HUES6 (cell line): ENCODE results near the gene SGF29.

Source experiments
- H3K27ac ChIP-seq: 2 replicates; pipeline ENCODE4 v1.7.0; 2013; ENCODE audit warnings: low read depth, mild to moderate bottlenecking, low read length, inconsistent platforms
- H3K27me3 ChIP-seq: 2 replicates; pipeline ENCODE4 v1.6.1; 2013; ENCODE audit warnings: low read length; ENCODE audit not compliant: control insufficient read depth, insufficient read depth
- H3K36me3 ChIP-seq: 2 replicates; pipeline ENCODE4 v1.6.1; 2013; ENCODE audit warnings: low read length; ENCODE audit not compliant: control insufficient read depth, insufficient read depth
- H3K4me1 ChIP-seq: 2 replicates; pipeline ENCODE4 v1.6.1; 2013; ENCODE audit warnings: low read length; ENCODE audit not compliant: control insufficient read depth, insufficient read depth
- H3K4me3 ChIP-seq: 2 replicates; pipeline ENCODE4 v1.5.1; 2013; ENCODE audit warnings: low read depth, low read length
- H3K9ac ChIP-seq: one replicate; pipeline ENCODE4 v1.6.1; 2013; ENCODE audit warnings: mild to moderate bottlenecking, low read length
- H3K9me3 ChIP-seq: 2 replicates; pipeline ENCODE4 v1.6.1; 2013; ENCODE audit warnings: low read depth, low read length; ENCODE audit not compliant: control insufficient read depth, insufficient read depth

SGF29 gene

DNA sequence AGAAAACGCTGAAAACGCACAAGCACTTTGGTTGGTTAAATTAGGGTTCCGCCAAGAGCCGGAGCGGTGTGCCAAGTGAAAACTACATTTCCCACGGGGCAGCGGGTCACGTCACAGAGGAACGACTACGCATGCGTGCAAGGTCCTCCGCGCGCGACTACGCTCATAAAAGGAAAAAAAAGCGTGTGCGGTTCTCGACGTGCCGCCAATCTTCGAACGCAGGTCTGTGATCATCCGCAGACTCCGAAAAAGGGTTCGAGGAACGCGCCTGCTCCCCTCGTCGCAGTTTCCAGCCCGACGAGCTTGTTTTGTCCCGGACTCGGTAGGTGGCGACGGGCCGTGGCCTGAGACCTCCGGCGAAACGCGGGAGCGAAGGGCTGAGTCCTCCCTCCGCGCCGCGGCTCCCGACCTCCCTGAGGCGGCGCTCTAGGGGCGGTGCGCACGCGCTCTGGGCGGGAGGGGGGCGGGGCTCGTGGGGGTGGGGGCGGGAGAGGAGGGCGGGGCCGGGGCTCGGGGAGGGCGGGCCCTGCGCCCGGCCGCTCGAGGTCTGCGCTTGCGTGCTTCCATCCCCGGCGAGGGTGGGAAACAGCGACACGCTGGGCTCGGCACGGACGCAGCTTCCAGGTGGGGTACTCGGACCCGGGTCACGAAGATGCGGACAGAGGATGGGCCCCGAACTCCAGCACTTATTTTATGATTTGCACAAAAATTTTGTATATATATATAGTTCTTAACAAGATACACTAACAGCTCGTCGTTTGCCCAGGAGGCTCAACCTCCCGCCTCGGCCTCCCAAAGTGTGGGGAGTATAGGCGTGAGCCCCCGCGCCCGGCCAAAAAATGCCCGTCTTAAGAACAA lies at the start of gene SGF29:
TSS of gene SGF29 (plus strand) at position 145 of the 858 bp plus-strand sequence. CDS start 27,150 bp downstream, outside the sequence.
- Histone ChIP-seq H3K9me3 (no peaks in the 10 kb centered on the region), H3K9ac (peak within 1 kb of the TSS; percentile 100), H3K27me3 (no peaks in the 10 kb centered on the region), H3K27ac (peak within 1 kb of the TSS; percentile 88), H3K36me3 (0 out of 2 replicates have a peak, but pooled peaks cover 3% of the 10 kb centered on the region), H3K4me1 (peaks cover 4% of the 10 kb centered on the region; the same call in 1 of the 2 replicates), H3K4me3 (peak within 1 kb of the TSS; percentile 85)

DNA sequence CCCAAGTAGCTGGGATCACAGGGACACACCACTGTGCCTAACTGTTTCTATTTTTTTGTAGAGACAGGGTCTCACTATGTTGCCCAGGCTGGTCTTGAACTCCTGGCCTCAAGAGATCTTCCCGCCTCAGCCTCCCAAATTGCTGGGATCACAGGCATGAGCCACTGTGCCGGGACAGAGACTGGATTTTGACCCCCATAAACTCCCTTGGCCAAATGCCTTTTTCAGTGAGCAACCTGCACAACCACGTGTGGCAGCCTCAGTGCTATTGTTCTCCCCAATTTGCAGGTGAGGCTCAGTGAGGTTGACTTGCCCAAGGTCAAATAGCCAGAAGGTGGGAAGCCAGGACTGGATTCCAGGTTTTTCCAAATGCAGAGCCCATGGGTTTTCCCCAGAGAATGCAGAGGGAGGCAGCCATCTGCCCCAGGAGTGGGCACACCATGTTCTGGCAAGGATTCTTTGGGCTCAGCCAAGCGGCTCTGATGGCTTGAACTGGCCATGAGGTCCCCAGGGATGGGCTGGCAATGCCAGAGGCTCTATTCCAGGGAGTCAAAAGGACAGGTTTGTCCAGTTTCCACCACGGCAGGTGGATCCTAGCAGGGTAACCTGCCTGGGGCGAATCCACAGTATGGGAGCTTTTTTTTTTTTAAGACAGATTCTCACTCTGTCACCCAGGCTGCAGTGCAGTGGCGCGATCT lies 48.9 kb upstream of the SGF29 start:
- H3K9ac ChIP-seq, result no peak overlapping the region
- H3K36me3 ChIP-seq, result no peaks in the 10 kb centered on the region
- no peaks in the 10 kb centered on the region for H3K4me1 ChIP-seq
- no peaks in the 10 kb centered on the region for H3K9me3 ChIP-seq
- peaks cover 6% of the 10 kb centered on the region; the same call in 1 of the 2 replicates for H3K27me3 ChIP-seq
- no peak overlapping the region for H3K27ac ChIP-seq
- no peak overlapping the region for H3K4me3 ChIP-seq

DNA sequence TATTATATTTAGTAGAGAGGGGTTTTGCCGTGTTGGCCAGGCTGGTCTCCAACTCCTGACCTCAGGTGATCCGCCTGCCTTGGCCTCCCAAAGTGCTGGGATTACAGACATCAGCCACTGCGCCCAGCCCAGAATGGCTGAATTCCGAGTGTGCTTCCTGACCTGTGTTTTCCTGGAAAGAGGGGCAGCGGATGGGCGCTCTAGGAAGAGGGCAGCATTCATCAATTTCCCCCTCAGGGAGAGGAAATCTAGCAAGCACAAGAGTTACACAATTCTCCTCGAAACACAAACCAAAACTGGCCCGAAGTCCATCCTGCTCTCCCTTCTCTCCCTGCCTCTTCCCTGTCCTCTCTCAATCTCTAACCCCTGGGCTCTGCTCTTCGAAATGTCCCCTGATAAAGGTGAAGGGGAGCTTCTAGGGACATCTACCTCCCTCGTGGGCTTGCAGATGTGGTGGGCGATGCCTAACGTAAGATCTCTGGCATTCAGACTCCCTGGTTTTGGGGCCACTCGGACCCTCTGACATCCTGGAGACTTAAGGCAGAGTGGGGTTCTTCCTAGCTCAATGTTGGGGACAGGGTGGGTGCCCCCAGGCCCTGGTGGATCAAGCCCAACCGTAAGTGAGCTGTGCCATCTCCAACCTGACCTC lies 48.1 kb upstream of the SGF29 start:
- no peaks in the 10 kb centered on the region for H3K4me1 ChIP-seq
- no peak overlapping the region for H3K4me3 ChIP-seq
- H3K27ac ChIP-seq, result no peak overlapping the region
- no peaks in the 10 kb centered on the region for H3K9me3 ChIP-seq
- H3K9ac ChIP-seq, result no peak overlapping the region
- no peaks in the 10 kb centered on the region for H3K36me3 ChIP-seq
- H3K27me3 ChIP-seq, result peaks cover 6% of the 10 kb centered on the region; the same call in 1 of the 2 replicates

DNA sequence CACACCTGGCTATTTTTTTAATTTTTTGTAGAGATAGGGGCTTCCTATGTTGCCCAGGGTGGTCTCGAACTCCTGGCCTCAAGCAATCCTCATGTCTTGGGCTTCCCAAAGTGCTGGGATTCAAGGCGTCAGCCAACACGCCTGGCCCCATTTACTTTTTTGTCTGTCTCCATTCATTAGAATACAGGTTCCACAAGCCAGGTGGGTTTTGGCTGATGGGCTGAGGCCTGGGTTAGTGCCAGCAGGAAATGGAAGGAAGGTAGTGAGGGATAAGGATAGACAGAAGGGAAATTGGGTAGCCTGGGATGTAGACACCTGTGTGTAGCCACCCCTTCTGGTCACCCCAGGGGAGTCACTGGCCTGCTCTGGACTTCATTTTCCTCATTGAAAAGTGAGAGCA lies 42.7 kb upstream of the SGF29 start:
- Histone ChIP-seq H3K4me1 (no peaks in the 10 kb centered on the region), H3K9me3 (no peaks in the 10 kb centered on the region), H3K4me3 (no peak overlapping the region), H3K27ac (no peak overlapping the region), H3K27me3 (peaks cover 2% of the 10 kb centered on the region; the same call in 1 of the 2 replicates), H3K9ac (no peak overlapping the region), H3K36me3 (no peaks in the 10 kb centered on the region)

DNA sequence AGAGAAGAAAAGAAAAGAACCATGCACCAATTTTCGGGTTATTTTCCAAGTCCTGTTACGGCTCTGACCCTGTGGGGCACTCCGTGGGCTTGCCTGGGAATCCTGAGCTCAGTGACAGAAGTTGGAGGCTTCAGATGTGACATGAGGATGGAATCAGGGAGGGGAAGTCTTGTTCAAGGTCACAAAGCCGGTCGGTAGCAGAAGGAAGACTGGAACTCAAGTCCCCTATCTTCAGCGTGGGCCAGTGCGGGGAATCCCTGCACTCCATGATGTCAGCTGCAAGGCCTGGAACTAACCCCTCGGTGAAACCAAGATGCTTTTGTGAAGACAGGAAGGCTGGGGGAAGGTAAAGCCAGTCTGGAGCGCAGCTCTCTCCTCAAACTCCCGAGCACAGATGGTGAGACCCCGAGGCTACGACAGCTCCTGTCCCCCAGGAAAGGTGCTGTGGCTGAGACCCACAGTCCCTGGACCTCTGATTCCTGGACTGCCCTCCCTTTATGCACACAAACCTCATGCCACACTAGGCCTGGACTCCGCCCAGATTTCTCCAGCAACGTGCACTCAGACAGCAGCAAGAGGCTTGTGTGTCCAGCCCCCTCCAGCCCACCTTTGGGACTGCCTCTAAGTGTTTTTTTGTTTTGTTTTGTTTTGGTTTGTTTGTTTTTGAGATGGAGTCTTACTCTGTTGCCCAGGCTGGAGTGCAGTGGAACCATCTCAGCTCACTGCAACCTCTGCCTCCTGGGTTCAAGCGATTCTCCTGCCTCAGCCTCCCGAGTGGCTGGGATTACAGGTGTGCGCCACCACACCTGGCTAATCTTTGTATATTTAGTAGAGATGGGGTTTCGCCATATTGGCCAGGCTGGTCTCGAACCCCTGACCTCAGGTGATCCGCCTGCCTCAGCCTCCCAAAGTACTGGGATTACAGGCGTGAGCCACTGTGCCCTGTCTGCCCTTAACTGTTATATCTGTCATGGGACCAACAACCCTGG lies 41.6 kb upstream of the SGF29 start:
- Histone ChIP-seq H3K9me3 (no peaks in the 10 kb centered on the region), H3K36me3 (no peaks in the 10 kb centered on the region), H3K27me3 (no peaks in the 10 kb centered on the region), H3K4me1 (no peaks in the 10 kb centered on the region), H3K4me3 (no peak overlapping the region), H3K27ac (no peak overlapping the region), H3K9ac (no peak overlapping the region)

DNA sequence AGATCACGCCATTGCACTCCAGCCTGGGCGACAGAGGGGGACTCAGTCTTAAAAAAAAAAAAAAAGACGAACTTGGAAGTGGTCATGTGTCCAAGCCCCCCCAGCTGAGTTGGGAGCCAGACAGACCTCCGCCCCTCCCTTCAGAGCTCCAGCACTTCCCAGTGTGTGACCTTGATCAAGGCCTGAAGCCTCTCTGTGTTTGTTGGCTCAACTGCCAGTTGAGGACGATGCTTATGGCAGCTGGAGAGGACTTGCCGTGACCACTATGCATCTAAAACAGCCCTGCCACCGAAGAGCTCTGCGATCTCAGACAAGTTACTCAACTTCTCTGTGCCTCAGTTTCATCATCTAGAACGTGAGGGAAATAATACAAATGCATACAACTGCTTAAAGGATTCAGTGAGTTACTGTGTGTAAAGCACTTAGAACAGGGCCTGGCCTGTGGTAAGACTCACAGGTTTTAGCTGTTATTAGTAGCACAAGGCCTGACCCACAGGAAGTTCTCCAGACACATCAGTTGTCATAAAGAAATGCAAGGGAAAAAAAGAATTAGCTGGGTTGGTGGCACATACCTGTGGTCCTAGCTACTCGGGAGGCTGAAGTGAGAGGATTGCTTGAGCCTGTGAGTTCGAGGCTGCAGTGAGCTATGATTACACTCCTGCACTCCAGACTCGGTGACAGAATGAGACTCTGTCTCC lies 40.1 kb upstream of the SGF29 start:
- H3K36me3 ChIP-seq, result no peaks in the 10 kb centered on the region
- no peaks in the 10 kb centered on the region for H3K4me1 ChIP-seq
- no peaks in the 10 kb centered on the region for H3K9me3 ChIP-seq
- H3K27ac ChIP-seq, result no peak overlapping the region
- no peaks in the 10 kb centered on the region for H3K27me3 ChIP-seq
- no peak overlapping the region for H3K9ac ChIP-seq
- no peak overlapping the region for H3K4me3 ChIP-seq

DNA sequence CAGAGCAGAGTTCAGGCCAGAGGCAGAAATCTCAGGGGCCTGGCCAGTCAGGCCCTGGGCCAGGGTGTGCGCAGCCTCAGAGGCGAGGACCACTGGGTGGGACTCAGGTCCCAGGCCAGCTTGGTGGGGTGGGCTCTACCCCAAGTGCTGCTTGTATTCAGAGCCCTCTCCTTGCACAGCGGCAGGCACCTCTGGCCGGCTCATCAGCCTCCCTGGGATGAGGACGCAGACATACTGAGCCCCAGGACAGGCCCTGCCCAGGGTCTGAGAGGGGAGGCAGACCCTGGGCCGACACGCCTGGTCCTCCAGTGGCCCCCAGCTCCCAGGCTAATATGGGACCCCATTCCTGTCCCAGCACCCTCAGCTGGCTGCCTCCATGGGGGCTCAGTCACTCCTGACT lies 39.5 kb upstream of the SGF29 start:
- Histone ChIP-seq H3K36me3 (no peaks in the 10 kb centered on the region), H3K9ac (no peak overlapping the region), H3K27me3 (no peaks in the 10 kb centered on the region), H3K4me3 (no peak overlapping the region), H3K4me1 (no peaks in the 10 kb centered on the region), H3K27ac (no peak overlapping the region), H3K9me3 (no peaks in the 10 kb centered on the region)

DNA sequence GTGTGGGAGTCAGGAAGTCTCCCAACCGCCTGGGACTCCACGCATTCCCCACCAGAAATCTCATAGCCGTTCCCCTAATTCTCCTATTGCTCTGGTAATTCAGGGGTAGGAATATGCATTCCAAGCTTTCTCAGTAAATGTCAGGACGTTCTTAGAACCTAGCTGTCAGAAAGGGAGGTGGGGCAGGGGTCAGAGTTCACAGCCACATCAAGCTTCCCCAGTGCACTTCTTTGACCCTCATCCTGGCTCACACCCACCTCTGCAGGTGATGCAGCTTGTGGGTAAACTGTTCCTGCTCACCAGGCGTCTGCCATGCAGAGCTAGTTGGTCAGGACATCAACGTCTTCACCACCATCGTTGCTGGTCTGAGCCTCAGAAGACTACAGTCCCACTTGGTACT lies 33.0 kb upstream of the SGF29 start:
- H3K9ac ChIP-seq, result no peak overlapping the region
- no peaks in the 10 kb centered on the region for H3K36me3 ChIP-seq
- peaks cover 4% of the 10 kb centered on the region; the same call in 1 of the 2 replicates for H3K9me3 ChIP-seq
- H3K4me1 ChIP-seq, result no peaks in the 10 kb centered on the region
- no peaks in the 10 kb centered on the region for H3K27me3 ChIP-seq
- no peak overlapping the region for H3K4me3 ChIP-seq
- H3K27ac ChIP-seq, result no peak overlapping the region

DNA sequence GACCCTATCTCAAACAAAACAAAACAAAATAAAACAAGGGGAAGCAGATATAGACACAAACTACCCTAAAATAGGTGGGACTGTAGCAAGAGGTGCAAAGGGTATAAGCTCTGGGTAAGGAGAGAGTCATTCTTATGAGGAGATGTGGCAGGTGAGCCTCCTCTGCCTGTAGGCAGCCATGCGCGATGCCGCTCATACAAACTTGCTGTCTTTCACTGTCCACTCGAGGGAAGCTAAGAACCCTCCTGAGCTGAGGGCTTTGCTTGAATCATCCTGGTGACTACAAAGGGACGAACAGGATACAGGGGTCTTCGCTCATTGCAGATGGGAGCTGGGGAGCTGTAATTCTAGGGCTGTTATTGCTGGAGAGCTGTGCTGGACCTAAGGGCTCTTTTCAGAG lies 32.3 kb upstream of the SGF29 start:
- no peaks in the 10 kb centered on the region for H3K4me1 ChIP-seq
- H3K36me3 ChIP-seq, result no peaks in the 10 kb centered on the region
- H3K27ac ChIP-seq, result no peak overlapping the region
- peaks cover 4% of the 10 kb centered on the region; the same call in 1 of the 2 replicates for H3K9me3 ChIP-seq
- H3K4me3 ChIP-seq, result no peak overlapping the region
- no peak overlapping the region for H3K9ac ChIP-seq
- no peaks in the 10 kb centered on the region for H3K27me3 ChIP-seq

DNA sequence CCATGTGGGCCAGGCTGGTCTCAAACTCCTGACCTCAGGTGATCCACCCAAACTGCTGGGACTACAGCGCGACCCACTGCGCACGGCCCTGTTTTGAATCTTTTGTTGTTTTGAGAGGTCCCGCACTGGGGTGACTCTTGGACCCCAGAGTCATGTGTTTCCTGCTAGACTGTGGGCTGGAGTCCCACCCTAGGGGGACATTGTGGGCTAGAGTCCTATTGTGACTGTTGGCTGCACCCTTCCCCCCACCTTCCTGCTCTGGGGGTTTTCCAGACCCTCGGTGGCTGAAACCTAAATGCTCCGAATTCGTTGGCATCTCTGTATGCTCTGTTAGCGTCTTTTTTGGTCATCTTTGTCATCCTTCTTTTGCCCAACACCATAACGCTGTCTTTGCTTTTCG lies 30.9 kb upstream of the SGF29 start:
- Histone ChIP-seq H3K27me3 (no peaks in the 10 kb centered on the region), H3K9ac (no peak overlapping the region), H3K27ac (no peak overlapping the region), H3K4me3 (no peak overlapping the region), H3K4me1 (no peaks in the 10 kb centered on the region), H3K36me3 (no peaks in the 10 kb centered on the region), H3K9me3 (peaks cover 4% of the 10 kb centered on the region; the same call in 1 of the 2 replicates)
